ENCODE data around the gene APBA2.

- TF ChIP-seq POLR2A (IDR thresholded peaks at IDR 0.05; ENCODE audit: low read length) (no peak), GATA1 (IDR thresholded peaks at IDR 0.05; ENCODE audit: low read depth, low read length) (no peak)
Observed at GRCh38 chr15:28932361-28932760, 46.6 kb downstream of the APBA2 start.
